Heart left ventricle (tissue), 13 donors: Measurements from ENCODE around the gene CMC1.

Experiments
- CTCF ChIP-seq, 12 donors: fragments of 200-600 bp; sonication (generic) in 4 of 12; IDR thresholded peaks; one replicate each; pipeline versions ENCODE4 v1.5.0 to v1.8.0; 2018 to 2022; ENCODE audit warnings: antibody characterized with exemption in 12 of 12, mild to moderate bottlenecking in 5 of 12
- POLR2A ChIP-seq, 2 donors: fragments of 450-650 bp; IDR thresholded peaks; one replicate each; pipeline ENCODE4 v1.6.1; 2017; ENCODE audit warnings: antibody characterized with exemption in 2 of 2, mild to moderate bottlenecking in 2 of 2, moderate library complexity in 2 of 2
- donor health status: ischemic (EF 13 %, LVEDD 7.1; RV severe dilation, severe dysfunction).
- donor health status: DM: no; HTN: yes; CAD: no.
- donor health status: DM: no; HTN: no; CAD: no.
- donor health status: ischemic (EF 25% LVEDD 6.9; RV normal size, moderate dysfunction).
- donor health status: ischemic (EF 25% LVEDD 5.7; RV mildly dilated, moderate dysfunction).
- donor health status: ischemic (EF 35%, LVEDD 5.7; RV mildly dilated, moderate dysfunction).
- donor health status: nonischemic (EF 11% LVEDD 7.7; RV severe dilation, severe dysfunction).
- donor health status: DM: yes; HTN: yes; CAD: no.
- donor health status: PGD.
- donor health status: ischemic (EF 29% LVEDD 5.4; RV normal size, mild dysfunction).
- donor health status: nonischemic (EF 23%, LVEDD 6.1; RV moderate dilation, normal function).

GRCh38 chr3:28294667-28295413 is 53.4 kb downstream of the CMC1 start:
- TF ChIP-seq CTCF (IDR thresholded peaks at IDR 0.05) (no peak), POLR2A (IDR thresholded peaks at IDR 0.05) (no peak)
